GM12878 (cell line): ENCODE measurements around the gene ACD. TPM values are rescaled to one million over a fixed set of nuclear protein-coding genes. Genes with fewer than 3 reads are reported as not detected.

ENCODE experiments used
- ATAC-seq: fragments of 200-7000 bp; cut with Tn5 transposase; 3 replicates; pipeline ENCODE4 v1.9.1; 2020; ENCODE audit warnings: mild to moderate bottlenecking, moderate library complexity
- BruUV-seq: library from RNA; stranded (reverse); fragments of 400-500 nt; replicated peaks from 2 replicates; lab custom pipeline; 2021; lab: Mats Ljungman, UMichigan
- CTCF ChIA-PET: fragments of 300-600 bp; sonication (Branson Sonifier 250); formaldehyde crosslinking; extraction: SDS; loops from one replicate; lab custom pipeline; 2021; ENCODE audit warnings: inconsistent platforms; lab: Yijun Ruan, JAX
- POLR2A ChIA-PET: fragments of 350-600 bp; formaldehyde crosslinking; extraction: SDS; loops from one replicate; lab custom pipeline; 2021; ENCODE audit warnings: inconsistent platforms; lab: Charles Lee
- RAD21 ChIA-PET: fragments of 300-600 bp; sonication (Branson Sonifier 250); formaldehyde crosslinking; loops from one replicate; lab custom pipeline; 2023; ENCODE audit warnings: antibody characterized with exemption; ENCODE audit not compliant: unreplicated experiment; lab: Charles Lee
- SMC1A ChIA-PET: fragments of 300-600 bp; sonication (Branson Sonifier 250); formaldehyde crosslinking; loops from one replicate; lab custom pipeline; 2023; ENCODE audit not compliant: unreplicated experiment, uncharacterized antibody; lab: Charles Lee
- DNase-seq: peaks from one replicate; pipeline ENCODE4 v3.0.0-alpha.2; 2011; ENCODE audit warnings: low read depth, low spot score
- FAIRE-seq: peaks from 3 replicates; lab custom pipeline; 2011; peaks lifted over from hg19 to GRCh38; lab: Jason Lieb, UNC
- H2AFZ ChIP-seq: 2 replicates; pipeline ENCODE4 v1.6.0; 2011; ENCODE audit warnings: low read depth, low read length, control low read depth; ENCODE audit not compliant: control insufficient read depth
- H3K27ac ChIP-seq: 2 replicates; pipeline ENCODE4 v1.5.1; 2011; ENCODE audit warnings: control low read depth; ENCODE audit not compliant: control insufficient read depth, insufficient read depth
- H3K27me3 ChIP-seq, 2 experiments: replicated peaks in 1 of 2; 2 replicates each; pipeline versions ENCODE4 v1.6.0 to v1.6.1; 2011; ENCODE audit warnings: low read length in 1 of 2; ENCODE audit not compliant: control insufficient read depth in 2 of 2, insufficient read depth in 2 of 2
- H3K36me3 ChIP-seq, 2 experiments: 2 replicates each; pipeline ENCODE4 v1.5.1; 2011; ENCODE audit warnings: low read length in 1 of 2; ENCODE audit not compliant: control insufficient read depth in 2 of 2, insufficient read depth in 2 of 2
- H3K4me1 ChIP-seq: 2 replicates; pipeline ENCODE4 v1.6.1; 2011; ENCODE audit warnings: mild to moderate bottlenecking, low read length, moderate library complexity, mixed read lengths; ENCODE audit not compliant: control insufficient read depth, insufficient read depth
- H3K4me2 ChIP-seq: 2 replicates; pipeline ENCODE4 v1.6.0; 2011; ENCODE audit warnings: control low read depth; ENCODE audit not compliant: control insufficient read depth, insufficient read depth
- H3K4me3 ChIP-seq: fragments of 200-600 bp; sonication (generic); 2 replicates; pipeline ENCODE4 v1.5.1; 2016
- H3K79me2 ChIP-seq: 2 replicates; pipeline ENCODE4 v1.6.0; 2011; ENCODE audit warnings: low read length; ENCODE audit not compliant: control insufficient read depth, insufficient read depth
- H3K9ac ChIP-seq: 2 replicates; pipeline ENCODE4 v1.8.0; 2011; ENCODE audit warnings: low read length, control low read depth, mixed read lengths; ENCODE audit not compliant: control insufficient read depth, insufficient read depth
- H3K9me3 ChIP-seq: replicated peaks from 3 replicates; pipeline ENCODE4 v1.5.1; 2011; ENCODE audit warnings: mild to moderate bottlenecking, low read length; ENCODE audit not compliant: control insufficient read depth, insufficient read depth
- H4K20me1 ChIP-seq: 2 replicates; pipeline ENCODE4 v1.6.0; 2011; ENCODE audit not compliant: control insufficient read depth, insufficient read depth
- DPF2 ChIP-seq: fragments of 450-650 bp; IDR thresholded peaks from 2 replicates; pipeline ENCODE4 v1.6.1; 2017; ENCODE audit warnings: mild to moderate bottlenecking
- FOS ChIP-seq: IDR thresholded peaks from 3 replicates; pipeline ENCODE4 v1.6.1; 2011; ENCODE audit warnings: borderline replicate concordance; ENCODE audit not compliant: insufficient read length; ENCODE audit errors: extremely low read depth
- NFXL1 ChIP-seq: fragments of 450-650 bp; IDR thresholded peaks from 2 replicates; pipeline ENCODE4 v1.6.1; 2017; ENCODE audit warnings: antibody characterized with exemption, mild to moderate bottlenecking, borderline replicate concordance
- NFYB ChIP-seq: IDR thresholded peaks from 2 replicates; pipeline ENCODE4 v1.6.1; 2011; ENCODE audit warnings: low read depth, mild to moderate bottlenecking, low read length, improper control_type of control experiment, moderate library complexity; ENCODE audit not compliant: insufficient read depth
- RAD21 ChIP-seq: IDR thresholded peaks from 2 replicates; pipeline ENCODE4 v1.6.1; 2011; ENCODE audit warnings: mild to moderate bottlenecking, low read depth, low read length, moderate library complexity; ENCODE audit not compliant: insufficient read depth
- RB1 ChIP-seq: fragments of 450-650 bp; formaldehyde crosslinking; IDR thresholded peaks from 2 replicates; pipeline ENCODE4 v1.6.1; 2017; ENCODE audit warnings: mild to moderate bottlenecking, borderline replicate concordance
- RBBP5 ChIP-seq: fragments of 200-600 bp; sonication (generic); conservative IDR thresholded peaks from 2 replicates; pipeline ENCODE4 v1.6.1; 2016
- RELB ChIP-seq: fragments of 450-650 bp; IDR thresholded peaks from 2 replicates; pipeline ENCODE4 v1.6.1; 2017; ENCODE audit warnings: low read depth, mild to moderate bottlenecking, moderate library complexity
- RUNX3 ChIP-seq: IDR thresholded peaks from 2 replicates; pipeline ENCODE4 v1.6.1; 2012; ENCODE audit warnings: low read length, inconsistent platforms
- ZNF24 ChIP-seq: fragments of 450-650 bp; IDR thresholded peaks from 2 replicates; pipeline ENCODE4 v1.6.1; 2017; ENCODE audit warnings: antibody characterized with exemption, mild to moderate bottlenecking
- WGBS: methylation state at CpG from one replicate; pipeline ENCODE4 v1.1.6; 2016; ENCODE audit warnings: low lambda C conversion rate; ENCODE audit not compliant: insufficient replicate concordance, insufficient coverage; ENCODE audit errors: missing lambda C conversion rate; 5-methylcytosine and 5-hydroxymethylcytosine counted together
- in situ Hi-C: fragments of 300-500 bp; cut with MboI; formaldehyde crosslinking; loops from 9 replicates; pipeline ENCODE4 v1.14.3; 2018; ENCODE audit warnings: mixed read lengths
- intact Hi-C: fragments of 100-400 bp; cut with micrococcal nuclease; formaldehyde crosslinking; loops from one replicate; pipeline ENCODE4 v1.14.2; 2022; ENCODE audit not compliant: unreplicated experiment
- polyA plus RNA-seq, 11 experiments: library from polyadenylated mRNA; depleted of rRNA in 4 of 11; unstranded in 6 of 11; stranded (reverse) in 5 of 11; fragments of >200 nt; fragmentation: Nextera tagmentation in 4 of 11; fragmentation: Illumina TruSeq in 1 of 11; extraction: Ambion mirVana in 4 of 11; extraction: Trizol in 1 of 11; gene quantifications; 1 replicate in 1 of 11; 2 replicates in 10 of 11; pipeline versions ENCODE4 v1.2.1 to v1.2.3, GENCODE V29; 2011 to 2016; ENCODE audit warnings: inconsistent platforms in 2 of 11, missing spikeins in 2 of 11, low read depth in 1 of 11
- total RNA-seq, 4 experiments: library from RNA; depleted of rRNA in 3 of 4; stranded (reverse); fragments of >200 nt in 3 of 4; fragmentation: Illumina TruSeq in 1 of 4; extraction: Trizol in 1 of 4; gene quantifications; 2 replicates each; pipeline versions ENCODE4 v1.2.1 to v1.2.3, GENCODE V29; 2013 to 2021
- TF ChIP-seq, protein P1 (sequence below): fragments of 150-350 bp; IDR thresholded peaks from 2 replicates; pipeline ENCODE4 v1.6.1; 2016; ENCODE audit warnings: low read depth, low read length
- TF ChIP-seq, protein P2 (sequence below): IDR thresholded peaks from 2 replicates; pipeline ENCODE4 v1.6.1; 2012; ENCODE audit warnings: low read depth, low read length, improper control_type of control experiment

Gene ACD
- total and polyA plus RNA-seq, 10 of the 15 experiments (the other 5 are each of a cell fraction or from before 2014, with no cell fraction given) = 2.9 to 46.7 (median 23.9) TPM

- ChIA-PET SMC1A (no interaction called here), POLR2A (interaction anchor here (0.5 to 0.6 kb wide), 2 partner anchors 55 to 129 kb away, joined by 5 read pairs; no protein-coding TSS in a partner anchor), CTCF (no interaction called here), RAD21 (no interaction called here)
- 84% methylated on average over 9 of the region's 9 CpGs for WGBS
- FAIRE-seq (no peak), DNase-seq (no peak), ATAC-seq (no peak)
- peaks cover 12% of the 10 kb centered on the region for H3K79me2 ChIP-seq
- H3K9ac ChIP-seq = no peak overlapping the region
- H3K27me3 ChIP-seq = no peaks in the 10 kb centered on the region
- H3K9me3 ChIP-seq = no peaks in the 10 kb centered on the region
- no peak overlapping the region for H3K4me3 ChIP-seq
- no peak overlapping the region for H2AFZ ChIP-seq
- BruUV-seq = no TSS peak
- H3K4me2 ChIP-seq = no peak overlapping the region
- H3K27ac ChIP-seq = no peak overlapping the region
- in situ Hi-C loops (no loop called here), intact Hi-C loops (no loop called here)
- TF ChIP-seq, protein P1, sequence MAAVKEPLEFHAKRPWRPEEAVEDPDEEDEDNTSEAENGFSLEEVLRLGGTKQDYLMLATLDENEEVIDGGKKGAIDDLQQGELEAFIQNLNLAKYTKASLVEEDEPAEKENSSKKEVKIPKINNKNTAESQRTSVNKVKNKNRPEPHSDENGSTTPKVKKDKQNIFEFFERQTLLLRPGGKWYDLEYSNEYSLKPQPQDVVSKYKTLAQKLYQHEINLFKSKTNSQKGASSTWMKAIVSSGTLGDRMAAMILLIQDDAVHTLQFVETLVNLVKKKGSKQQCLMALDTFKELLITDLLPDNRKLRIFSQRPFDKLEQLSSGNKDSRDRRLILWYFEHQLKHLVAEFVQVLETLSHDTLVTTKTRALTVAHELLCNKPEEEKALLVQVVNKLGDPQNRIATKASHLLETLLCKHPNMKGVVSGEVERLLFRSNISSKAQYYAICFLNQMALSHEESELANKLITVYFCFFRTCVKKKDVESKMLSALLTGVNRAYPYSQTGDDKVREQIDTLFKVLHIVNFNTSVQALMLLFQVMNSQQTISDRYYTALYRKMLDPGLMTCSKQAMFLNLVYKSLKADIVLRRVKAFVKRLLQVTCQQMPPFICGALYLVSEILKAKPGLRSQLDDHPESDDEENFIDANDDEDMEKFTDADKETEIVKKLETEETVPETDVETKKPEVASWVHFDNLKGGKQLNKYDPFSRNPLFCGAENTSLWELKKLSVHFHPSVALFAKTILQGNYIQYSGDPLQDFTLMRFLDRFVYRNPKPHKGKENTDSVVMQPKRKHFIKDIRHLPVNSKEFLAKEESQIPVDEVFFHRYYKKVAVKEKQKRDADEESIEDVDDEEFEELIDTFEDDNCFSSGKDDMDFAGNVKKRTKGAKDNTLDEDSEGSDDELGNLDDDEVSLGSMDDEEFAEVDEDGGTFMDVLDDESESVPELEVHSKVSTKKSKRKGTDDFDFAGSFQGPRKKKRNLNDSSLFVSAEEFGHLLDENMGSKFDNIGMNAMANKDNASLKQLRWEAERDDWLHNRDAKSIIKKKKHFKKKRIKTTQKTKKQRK = no peak
- TF ChIP-seq ZNF24 = no peak
- TF ChIP-seq NFYB = no peak
- TF ChIP-seq, protein P2, sequence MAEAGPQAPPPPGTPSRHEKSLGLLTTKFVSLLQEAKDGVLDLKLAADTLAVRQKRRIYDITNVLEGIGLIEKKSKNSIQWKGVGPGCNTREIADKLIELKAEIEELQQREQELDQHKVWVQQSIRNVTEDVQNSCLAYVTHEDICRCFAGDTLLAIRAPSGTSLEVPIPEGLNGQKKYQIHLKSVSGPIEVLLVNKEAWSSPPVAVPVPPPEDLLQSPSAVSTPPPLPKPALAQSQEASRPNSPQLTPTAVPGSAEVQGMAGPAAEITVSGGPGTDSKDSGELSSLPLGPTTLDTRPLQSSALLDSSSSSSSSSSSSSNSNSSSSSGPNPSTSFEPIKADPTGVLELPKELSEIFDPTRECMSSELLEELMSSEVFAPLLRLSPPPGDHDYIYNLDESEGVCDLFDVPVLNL = no peak
- no peak for TF ChIP-seq RUNX3
- no peak for TF ChIP-seq NFXL1
- no peak for TF ChIP-seq RB1
- no peak for TF ChIP-seq RAD21
- TF ChIP-seq DPF2 = no peak
- no peak for TF ChIP-seq FOS
- TF ChIP-seq RBBP5 = no peak
- TF ChIP-seq RELB = no peak
- H3K4me1 ChIP-seq = peaks cover 10% of the 10 kb centered on the region
- H4K20me1 ChIP-seq = no peaks in the 10 kb centered on the region
- H3K36me3 ChIP-seq = peaks cover 12 to 15% of the 10 kb centered on the region in 2 experiments
These were observed 3.6 kb downstream of the ACD start for GRCh38 chr16:67656344-67657016.
